GM18909 (cell line): ENCODE measurements around the gene NTM.

Experiments used
- ATAC-seq: cut with Tn5 transposase; IDR thresholded peaks from one replicate; pipeline ENCODE4 v1.9.1; 2021; ENCODE audit warnings: mild to moderate bottlenecking; ENCODE audit not compliant: unreplicated experiment, poor library complexity

Gene NTM

GRCh38 chr11:132006884-132007580, 636.6 kb downstream of the NTM start:
- ATAC-seq, result no peak

- no peak for ATAC-seq
These were observed 637.8 kb downstream of the NTM start for GRCh38 chr11:132008226-132008625.

GRCh38 chr11:132008872-132009271, 638.5 kb downstream of the NTM start:
- no peak for ATAC-seq

GRCh38 chr11:132020001-132020400, 649.6 kb downstream of the NTM start:
- no peak for ATAC-seq

GRCh38 chr11:132022285-132022684, 651.9 kb downstream of the NTM start:
- no peak for ATAC-seq

- no peak for ATAC-seq
These were observed 652.5 kb downstream of the NTM start for GRCh38 chr11:132022733-132023478.

- no peak for ATAC-seq
These were observed 654.3 kb downstream of the NTM start for GRCh38 chr11:132024587-132025295.

- ATAC-seq, result no peak
These were observed 656.3 kb downstream of the NTM start for GRCh38 chr11:132026746-132027145.

GRCh38 chr11:132028380-132029240, 658.2 kb downstream of the NTM start:
- ATAC-seq, result no peak

GRCh38 chr11:132030896-132031295, 660.5 kb downstream of the NTM start:
- ATAC-seq, result no peak

- no peak for ATAC-seq
These were observed 662.1 kb downstream of the NTM start for GRCh38 chr11:132032555-132032954.

GRCh38 chr11:132033051-132033450, 662.6 kb downstream of the NTM start:
- ATAC-seq, result no peak

- no peak for ATAC-seq
These were observed 664.8 kb downstream of the NTM start for GRCh38 chr11:132035228-132035627.

- no peak for ATAC-seq
These were observed 665.4 kb downstream of the NTM start for GRCh38 chr11:132035766-132036165.

GRCh38 chr11:132036220-132036619, 665.8 kb downstream of the NTM start:
- no peak for ATAC-seq

- ATAC-seq, result no peak
These were observed 666.5 kb downstream of the NTM start for GRCh38 chr11:132036746-132037466.

GRCh38 chr11:132037467-132037862, 667.0 kb downstream of the NTM start:
- no peak for ATAC-seq

GRCh38 chr11:132037956-132038355, 667.5 kb downstream of the NTM start:
- ATAC-seq, result no peak

- ATAC-seq, result no peak
These were observed 669.1 kb downstream of the NTM start for GRCh38 chr11:132039521-132039920.

- no peak for ATAC-seq
These were observed 671.9 kb downstream of the NTM start for GRCh38 chr11:132042296-132042695.
